OCI-LY3 (cell line): ENCODE data around the gene C11orf24.

Experiments used
- H2AFZ ChIP-seq: fragments of 200-600, 300-600 bp; shearing (Covaris generic); 2 replicates; pipeline ENCODE4 v1.6.0; 2014; ENCODE audit warnings: antibody characterized with exemption, low read depth, low read length
- H3K27ac ChIP-seq: fragments of 200-600, 300-600 bp; sonication (generic); 2 replicates; pipeline ENCODE4 v1.5.1; 2014; ENCODE audit warnings: mild to moderate bottlenecking, low read length, moderate library complexity, mixed read lengths
- H3K27me3 ChIP-seq: fragments of 200-600, 300-600 bp; sonication (generic); 2 replicates; pipeline ENCODE4 v1.6.1; 2014; ENCODE audit warnings: low read depth, low read length, mixed read lengths
- H3K36me3 ChIP-seq: fragments of 200-600, 300-600 bp; sonication (generic); replicated peaks from 2 replicates; pipeline ENCODE3; 2014; ENCODE audit warnings: low read depth, low read length, mixed read lengths
- H3K4me1 ChIP-seq: fragments of 300-600, 200-600 bp; sonication (generic); 2 replicates; pipeline ENCODE4 v1.6.1; 2014; ENCODE audit warnings: low read length, mixed read lengths
- H3K4me2 ChIP-seq: fragments of 200-600, 300-600 bp; sonication (generic); 2 replicates; pipeline ENCODE4 v1.6.1; 2014; ENCODE audit warnings: low read length, mixed read lengths
- H3K4me3 ChIP-seq: fragments of 300-600, 200-600 bp; sonication (generic); 2 replicates; pipeline ENCODE4 v1.5.1; 2014; ENCODE audit warnings: antibody characterized with exemption, mild to moderate bottlenecking, low read length, moderate library complexity
- H3K79me2 ChIP-seq: fragments of 300-600, 200-600 bp; shearing (Covaris generic); 2 replicates; pipeline ENCODE4 v1.6.1; 2014; ENCODE audit warnings: mild to moderate bottlenecking, low read length, mixed read lengths
- H3K9ac ChIP-seq: fragments of 300-600, 200-600 bp; shearing (Covaris generic); 2 replicates; pipeline ENCODE4 v1.6.0; 2014; ENCODE audit warnings: mild to moderate bottlenecking, low read length, moderate library complexity
- H3K9me3 ChIP-seq: fragments of 200-600, 300-600 bp; shearing (Covaris generic); 2 replicates; pipeline ENCODE4 v1.6.1; 2014; ENCODE audit warnings: low read length, mixed read lengths; ENCODE audit not compliant: insufficient read depth
- H4K20me1 ChIP-seq: fragments of 200-600, 300-600 bp; sonication (generic); 2 replicates; pipeline ENCODE4 v1.6.1; 2016; ENCODE audit warnings: low read length, mixed read lengths; ENCODE audit not compliant: insufficient read depth
- EZH2phosphoT487 ChIP-seq: fragments of 200-600 bp; shearing (Covaris generic); IDR thresholded peaks from 2 replicates; pipeline ENCODE4 v1.6.1; 2018; ENCODE audit warnings: antibody characterized with exemption, mixed run types, low read depth
- TF ChIP-seq, protein P1 (sequence below): fragments of 200-600, 300-600 bp; sonication (generic); IDR thresholded peaks from 2 replicates; pipeline ENCODE4 v1.5.1; 2014; ENCODE audit warnings: antibody characterized with exemption, low read length, low read depth

Gene C11orf24

GRCh38 chr11:68264244-68264643 is 7.5 kb downstream of the C11orf24 start:
- Histone ChIP-seq H3K27me3 (no peaks in the 10 kb centered on the region), H3K9me3 (no peaks in the 10 kb centered on the region), H4K20me1 (no peaks in the 10 kb centered on the region; the same call in 1 of the 2 replicates), H3K79me2 (peaks cover 36% of the 10 kb centered on the region), H2AFZ (no peak overlapping the region), H3K9ac (no peak overlapping the region), H3K4me2 (no peak overlapping the region), H3K27ac (no peak overlapping the region), H3K4me1 (peaks cover 26% of the 10 kb centered on the region), H3K4me3 (no peak overlapping the region), H3K36me3 (peaks cover 74% of the 10 kb centered on the region)
- TF ChIP-seq, protein P1, sequence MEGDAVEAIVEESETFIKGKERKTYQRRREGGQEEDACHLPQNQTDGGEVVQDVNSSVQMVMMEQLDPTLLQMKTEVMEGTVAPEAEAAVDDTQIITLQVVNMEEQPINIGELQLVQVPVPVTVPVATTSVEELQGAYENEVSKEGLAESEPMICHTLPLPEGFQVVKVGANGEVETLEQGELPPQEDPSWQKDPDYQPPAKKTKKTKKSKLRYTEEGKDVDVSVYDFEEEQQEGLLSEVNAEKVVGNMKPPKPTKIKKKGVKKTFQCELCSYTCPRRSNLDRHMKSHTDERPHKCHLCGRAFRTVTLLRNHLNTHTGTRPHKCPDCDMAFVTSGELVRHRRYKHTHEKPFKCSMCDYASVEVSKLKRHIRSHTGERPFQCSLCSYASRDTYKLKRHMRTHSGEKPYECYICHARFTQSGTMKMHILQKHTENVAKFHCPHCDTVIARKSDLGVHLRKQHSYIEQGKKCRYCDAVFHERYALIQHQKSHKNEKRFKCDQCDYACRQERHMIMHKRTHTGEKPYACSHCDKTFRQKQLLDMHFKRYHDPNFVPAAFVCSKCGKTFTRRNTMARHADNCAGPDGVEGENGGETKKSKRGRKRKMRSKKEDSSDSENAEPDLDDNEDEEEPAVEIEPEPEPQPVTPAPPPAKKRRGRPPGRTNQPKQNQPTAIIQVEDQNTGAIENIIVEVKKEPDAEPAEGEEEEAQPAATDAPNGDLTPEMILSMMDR = no peak
- TF ChIP-seq EZH2phosphoT487 = no peak

GRCh38 chr11:68263444-68264035 is 8.2 kb downstream of the C11orf24 start:
- no peaks in the 10 kb centered on the region for H3K9me3 ChIP-seq
- TF ChIP-seq, protein P1 = no peak
- no peak for TF ChIP-seq EZH2phosphoT487
- no peak overlapping the region for H2AFZ ChIP-seq
- no peaks in the 10 kb centered on the region; the same call in 1 of the 2 replicates for H4K20me1 ChIP-seq
- H3K4me1 ChIP-seq = peaks cover 26% of the 10 kb centered on the region
- no peak overlapping the region for H3K27ac ChIP-seq
- H3K4me3 ChIP-seq = no peak overlapping the region
- peaks cover 29% of the 10 kb centered on the region for H3K79me2 ChIP-seq
- H3K36me3 ChIP-seq = peaks cover 74% of the 10 kb centered on the region
- no peaks in the 10 kb centered on the region for H3K27me3 ChIP-seq
- no peak overlapping the region for H3K4me2 ChIP-seq
- H3K9ac ChIP-seq = no peak overlapping the region

DNA sequence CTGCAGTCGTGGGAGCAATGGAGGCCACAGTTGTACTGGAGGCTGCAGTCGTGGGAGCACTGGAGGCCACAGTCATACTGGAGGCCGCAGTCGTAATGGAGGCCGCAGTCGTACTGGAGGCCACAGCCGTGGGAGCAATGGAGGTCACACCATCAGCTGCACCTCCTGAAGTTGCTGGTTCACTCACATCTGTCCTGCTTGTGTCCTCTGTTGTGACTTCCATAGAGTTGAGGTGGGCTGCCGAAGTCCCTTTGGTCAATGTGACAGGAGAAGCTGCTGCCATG is 9.3 kb downstream of the C11orf24 start:
- peaks cover 21% of the 10 kb centered on the region for H3K79me2 ChIP-seq
- TF ChIP-seq, protein P1 = no peak
- TF ChIP-seq EZH2phosphoT487 = no peak
- H2AFZ ChIP-seq = no peak overlapping the region
- H3K36me3 ChIP-seq = peaks cover 68% of the 10 kb centered on the region
- no peaks in the 10 kb centered on the region; the same call in 1 of the 2 replicates for H4K20me1 ChIP-seq
- H3K9me3 ChIP-seq = no peaks in the 10 kb centered on the region
- H3K4me2 ChIP-seq = no peak overlapping the region
- H3K9ac ChIP-seq = no peak overlapping the region
- no peak overlapping the region for H3K27ac ChIP-seq
- no peaks in the 10 kb centered on the region for H3K27me3 ChIP-seq
- peaks cover 27% of the 10 kb centered on the region for H3K4me1 ChIP-seq
- H3K4me3 ChIP-seq = no peak overlapping the region

DNA sequence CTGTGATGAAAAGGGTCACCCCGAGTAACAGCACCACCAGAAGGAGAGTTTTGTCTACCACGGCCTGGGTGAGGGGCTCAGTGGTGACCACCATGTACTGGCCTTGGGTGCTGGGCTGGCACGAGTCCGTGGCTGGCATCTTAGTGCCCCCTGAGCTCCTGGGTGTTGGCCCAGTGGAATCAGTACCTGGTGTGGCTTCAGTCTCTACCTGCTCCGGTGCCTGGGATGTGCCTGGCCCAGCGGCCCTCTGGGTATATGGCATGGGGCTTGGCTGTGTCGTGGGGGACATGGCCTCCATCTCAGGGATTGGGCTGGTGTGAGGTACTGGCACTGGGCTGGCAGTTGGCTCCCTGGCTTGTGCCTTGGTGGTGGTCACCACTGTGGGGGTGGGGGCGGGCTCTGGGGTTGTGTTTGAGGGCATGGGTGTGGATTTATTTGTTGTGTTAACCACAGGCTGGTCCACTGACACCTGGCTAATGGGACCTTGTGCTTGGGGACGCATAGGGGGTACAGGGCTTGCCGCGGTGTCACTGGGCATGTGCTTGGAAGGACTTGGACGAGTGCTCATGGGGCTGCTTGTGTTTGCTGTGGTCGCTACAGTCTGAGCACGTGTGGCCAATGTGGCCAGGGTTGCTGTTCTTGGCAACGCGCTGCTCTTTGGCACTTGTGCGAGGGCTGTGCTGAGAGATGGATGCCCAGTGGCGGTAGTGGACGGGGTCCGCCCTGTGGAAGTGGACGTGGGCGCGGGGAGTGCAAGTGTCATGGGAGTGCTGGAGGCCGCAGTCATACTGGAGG is 9.8 kb downstream of the C11orf24 start:
- Histone ChIP-seq H3K27ac (no peak overlapping the region), H2AFZ (no peak overlapping the region), H3K4me3 (no peak overlapping the region), H3K4me2 (no peak overlapping the region), H3K9me3 (no peaks in the 10 kb centered on the region), H3K27me3 (no peaks in the 10 kb centered on the region), H3K36me3 (peaks cover 63% of the 10 kb centered on the region), H4K20me1 (no peaks in the 10 kb centered on the region; the same call in 1 of the 2 replicates), H3K9ac (no peak overlapping the region), H3K79me2 (peaks cover 16% of the 10 kb centered on the region), H3K4me1 (peaks cover 22% of the 10 kb centered on the region)
- TF ChIP-seq EZH2phosphoT487 = no peak
- TF ChIP-seq, protein P1 = no peak
